ENCODE results near the gene TEPSIN.

Gene TEPSIN

DNA sequence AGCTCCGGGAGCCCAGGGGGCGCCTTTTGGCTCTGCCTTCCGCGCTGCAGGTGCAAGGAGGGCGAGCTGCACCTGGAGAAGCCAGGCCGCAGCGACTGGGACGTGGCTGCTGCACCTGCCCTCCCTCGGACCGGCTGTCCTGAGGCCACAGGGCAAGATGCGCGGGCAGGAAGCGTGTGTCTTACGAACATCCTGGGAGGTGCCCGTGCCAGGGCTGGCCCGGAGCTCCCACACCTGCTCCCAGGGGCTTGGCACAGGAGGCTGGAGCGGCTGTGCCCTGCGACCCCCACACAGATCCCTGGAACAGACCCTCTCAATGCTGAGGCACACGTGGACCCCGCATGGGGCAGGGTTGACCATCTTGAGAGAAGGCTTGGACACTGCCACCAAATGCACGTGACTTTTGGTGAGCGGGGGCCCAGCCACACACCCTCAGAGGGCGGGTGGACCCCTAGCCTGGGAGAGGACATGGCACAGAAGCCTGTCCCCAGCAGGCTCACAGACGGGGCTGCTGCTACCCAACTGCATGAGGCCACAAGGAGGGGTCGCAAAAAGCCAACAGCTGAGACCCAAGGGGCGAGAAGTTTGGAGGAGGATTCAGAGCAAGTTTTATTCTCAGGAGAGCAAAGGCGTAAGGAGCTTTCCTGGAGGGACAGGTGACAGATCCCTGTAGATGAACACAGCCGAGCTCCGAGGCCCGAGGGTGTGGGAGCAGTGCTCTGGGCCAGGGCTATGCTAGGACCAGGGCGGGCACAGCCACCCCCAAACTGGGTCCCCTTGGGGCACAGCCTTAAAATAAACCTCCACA is 11.6 kb upstream of the TEPSIN start:
- Mint-ChIP-seq H3K36me3 (peaks cover 41 to 43% of the 10 kb centered on the region in 2 donors), H3K27me3 (no peaks in the 10 kb centered on the region), H3K27ac (no peak overlapping the region), H3K4me3 (no peak overlapping the region), H3K9me3 (no peaks in the 10 kb centered on the region), H3K4me1 (peaks cover 13 to 19% of the 10 kb centered on the region in 2 donors)
- ATAC-seq (replicated peaks) (no peak), DNase-seq (no peak)

DNA sequence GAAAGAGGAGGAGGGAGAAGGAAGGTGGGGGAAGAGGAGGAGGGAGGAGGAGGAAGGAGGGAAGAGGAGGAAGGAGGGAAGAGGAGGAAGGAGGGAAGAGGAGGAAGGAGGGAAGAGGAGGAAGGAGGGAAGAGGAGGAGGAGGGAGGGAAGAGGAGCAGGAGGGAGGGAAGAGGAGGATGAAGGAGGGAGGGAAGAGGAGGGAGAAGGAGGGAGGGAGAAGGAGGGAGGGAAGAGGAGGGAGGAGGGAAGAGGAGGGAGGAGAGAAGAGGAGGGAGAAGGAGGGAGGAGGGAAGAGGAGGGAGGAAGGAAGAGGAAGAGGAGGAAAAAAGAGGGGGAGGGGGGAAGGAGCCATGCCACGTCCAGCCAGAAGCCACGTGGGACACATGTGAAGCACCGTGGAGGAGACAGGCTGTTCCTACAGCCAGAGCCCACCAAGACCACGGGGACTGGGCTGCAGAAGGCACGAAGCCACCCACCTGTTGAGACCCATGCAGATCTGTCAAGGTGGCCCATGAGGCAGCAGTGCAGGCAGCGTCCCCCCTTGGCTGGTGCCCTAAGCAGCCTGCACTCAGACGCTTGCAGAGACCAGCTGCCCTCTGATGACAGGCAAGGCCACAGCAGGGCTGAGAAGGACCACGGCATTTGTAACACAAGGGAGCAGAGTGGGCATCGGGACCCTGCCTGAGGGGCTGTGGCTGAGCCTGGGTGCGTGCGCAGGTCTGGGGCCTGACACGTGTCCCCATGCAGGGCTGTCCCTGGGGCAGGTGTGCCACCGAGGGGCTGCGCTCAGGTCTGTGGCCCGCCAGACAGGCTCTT is 10.6 kb upstream of the TEPSIN start:
- no peaks in the 10 kb centered on the region for H3K9me3 Mint-ChIP-seq
- H3K36me3 Mint-ChIP-seq, result peaks cover 43 to 51% of the 10 kb centered on the region in 2 donors
- ATAC-seq (replicated peaks) (no peak), DNase-seq (no peak)
- no peaks in the 10 kb centered on the region for H3K27me3 Mint-ChIP-seq
- H3K4me1 Mint-ChIP-seq, result peaks cover 19 to 27% of the 10 kb centered on the region in 2 donors
- no peak overlapping the region for H3K4me3 Mint-ChIP-seq
- H3K27ac Mint-ChIP-seq, result peak overlapping the region; percentile 42

DNA sequence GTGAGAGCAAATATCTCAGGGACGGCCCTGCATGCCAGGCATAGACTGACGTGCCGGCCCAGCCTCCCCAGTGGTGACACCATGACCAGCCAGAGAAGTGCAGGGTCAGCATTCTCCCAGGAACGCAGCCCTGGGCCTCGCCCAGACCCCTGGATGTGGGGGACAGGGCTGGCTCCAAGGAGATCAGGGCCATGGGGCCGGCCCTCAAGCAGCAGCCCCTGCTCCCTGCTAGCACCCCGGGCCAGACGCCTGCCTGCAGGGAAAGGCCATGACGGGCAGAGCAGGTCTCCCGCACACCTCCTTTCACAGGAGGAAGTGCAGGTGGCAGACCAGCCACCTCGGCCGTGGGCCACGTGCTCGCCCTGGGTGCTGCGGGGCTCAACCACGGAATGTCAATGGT is 9.8 kb upstream of the TEPSIN start:
- ATAC-seq (replicated peaks) (no peak), DNase-seq (no peak)
- H3K27me3 Mint-ChIP-seq, result no peaks in the 10 kb centered on the region
- no peak overlapping the region for H3K27ac Mint-ChIP-seq
- H3K4me1 Mint-ChIP-seq, result peaks cover 15 to 22% of the 10 kb centered on the region in 2 donors
- H3K36me3 Mint-ChIP-seq, result peaks cover 42 to 47% of the 10 kb centered on the region in 2 donors
- H3K9me3 Mint-ChIP-seq, result no peaks in the 10 kb centered on the region
- no peak overlapping the region for H3K4me3 Mint-ChIP-seq

DNA sequence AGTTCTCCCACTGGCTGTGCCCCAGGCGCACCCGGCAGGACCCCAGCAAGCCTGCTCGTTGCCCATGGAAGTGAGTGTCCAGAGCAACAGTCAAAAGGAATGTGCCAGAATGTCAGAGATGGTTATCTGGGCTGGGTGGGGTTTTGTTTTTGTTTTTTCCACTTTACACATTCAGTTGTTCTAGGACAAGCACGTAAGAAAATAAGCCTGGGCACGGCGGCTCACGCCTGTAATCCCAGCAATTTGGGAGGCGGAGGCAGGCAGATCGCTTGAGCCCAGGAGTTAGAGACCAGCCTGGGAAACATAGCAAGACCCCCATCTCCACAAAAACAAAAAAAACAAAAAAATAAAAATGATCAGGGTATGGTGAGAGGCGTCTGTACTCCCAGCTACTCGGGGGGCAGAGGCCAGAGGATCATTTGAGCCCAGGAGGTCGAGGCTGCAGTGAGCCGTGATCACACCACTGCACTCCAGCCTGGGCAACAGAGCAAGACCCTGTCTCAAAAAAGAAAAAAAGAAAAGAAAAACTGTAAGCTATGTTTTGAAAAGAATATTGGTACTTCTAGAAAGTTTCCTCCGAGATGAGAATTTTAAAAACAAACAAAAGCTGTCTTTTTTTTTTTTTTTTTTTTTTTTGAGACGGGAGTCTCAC is 8.6 kb upstream of the TEPSIN start:
- Mint-ChIP-seq H3K36me3 (peaks cover 34 to 38% of the 10 kb centered on the region in 2 donors), H3K9me3 (no peaks in the 10 kb centered on the region), H3K4me3 (peak overlapping the region in 1 of 2 donors; percentile 29), H3K27me3 (no peaks in the 10 kb centered on the region), H3K27ac (peak overlapping the region; percentile 79), H3K4me1 (peaks cover 9 to 13% of the 10 kb centered on the region in 2 donors)
- DNase-seq (no peak), ATAC-seq (replicated peaks) (no peak)

DNA sequence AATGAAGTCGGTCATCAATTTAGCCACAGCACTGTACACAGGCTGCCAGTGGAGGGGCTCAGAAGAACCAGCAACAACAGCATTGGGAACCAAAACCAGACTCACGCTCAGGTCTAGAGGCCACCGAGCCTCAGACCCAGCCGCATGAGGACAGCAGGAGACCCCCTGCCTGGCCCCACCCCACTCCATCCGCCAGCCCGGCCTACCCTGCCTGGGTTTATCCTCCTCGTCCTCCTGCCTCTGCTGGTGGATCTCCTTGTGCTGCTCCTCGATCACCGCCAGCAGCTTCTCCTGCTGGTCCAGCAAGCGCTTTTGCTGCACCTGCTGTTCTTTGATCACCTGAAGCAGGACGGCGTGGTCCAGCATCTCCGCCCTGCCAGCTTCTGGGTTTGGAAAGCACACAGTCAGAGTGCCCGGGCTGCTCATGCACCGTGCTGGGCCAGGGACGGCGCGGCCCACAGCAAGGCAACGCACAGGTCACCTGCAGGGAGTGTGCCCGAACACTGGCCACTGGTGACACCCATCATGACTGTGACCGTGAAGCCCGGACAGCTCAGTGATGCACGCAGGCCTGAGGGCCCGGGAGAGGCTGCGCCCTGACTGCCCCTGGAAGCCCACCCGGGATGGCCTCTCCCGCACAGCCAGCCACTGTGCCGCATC is 8.0 kb upstream of the TEPSIN start:
- no peak for ATAC-seq (replicated peaks)
- Mint-ChIP-seq H3K36me3 (peaks cover 30 to 39% of the 10 kb centered on the region in 2 donors), H3K4me1 (peaks cover 15% of the 10 kb centered on the region in 2 donors), H3K27ac (peak overlapping the region; percentile 79), H3K9me3 (no peaks in the 10 kb centered on the region), H3K27me3 (no peaks in the 10 kb centered on the region), H3K4me3 (peak overlapping the region in 1 of 2 donors; percentile 29)
- no peak for DNase-seq

DNA sequence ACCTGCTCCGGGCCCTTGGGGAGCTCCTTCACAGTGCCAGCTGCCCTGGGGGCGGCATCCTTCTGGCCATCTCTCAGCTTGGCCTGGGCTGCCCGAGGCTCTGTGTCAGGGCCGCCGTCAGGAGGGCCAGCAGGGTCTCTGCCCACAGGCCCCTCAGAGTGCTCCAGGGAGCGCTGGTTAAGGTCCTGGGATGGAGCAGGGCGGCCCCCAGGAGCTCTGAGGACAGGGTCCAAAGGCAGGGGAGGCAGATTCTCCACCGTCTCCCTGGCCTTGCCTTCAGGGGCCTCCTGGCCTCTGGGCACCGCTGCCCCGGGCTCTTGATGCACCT is 7.5 kb upstream of the TEPSIN start:
- H3K9me3 Mint-ChIP-seq, result no peaks in the 10 kb centered on the region
- ATAC-seq (replicated peaks), result no peak
- peaks cover 19 to 20% of the 10 kb centered on the region in 2 donors for H3K4me1 Mint-ChIP-seq
- H3K27me3 Mint-ChIP-seq, result no peaks in the 10 kb centered on the region
- peaks cover 35 to 41% of the 10 kb centered on the region in 2 donors for H3K36me3 Mint-ChIP-seq
- no peak overlapping the region for H3K4me3 Mint-ChIP-seq
- no peak for DNase-seq
- peak overlapping the region; percentile 31 for H3K27ac Mint-ChIP-seq

DNA sequence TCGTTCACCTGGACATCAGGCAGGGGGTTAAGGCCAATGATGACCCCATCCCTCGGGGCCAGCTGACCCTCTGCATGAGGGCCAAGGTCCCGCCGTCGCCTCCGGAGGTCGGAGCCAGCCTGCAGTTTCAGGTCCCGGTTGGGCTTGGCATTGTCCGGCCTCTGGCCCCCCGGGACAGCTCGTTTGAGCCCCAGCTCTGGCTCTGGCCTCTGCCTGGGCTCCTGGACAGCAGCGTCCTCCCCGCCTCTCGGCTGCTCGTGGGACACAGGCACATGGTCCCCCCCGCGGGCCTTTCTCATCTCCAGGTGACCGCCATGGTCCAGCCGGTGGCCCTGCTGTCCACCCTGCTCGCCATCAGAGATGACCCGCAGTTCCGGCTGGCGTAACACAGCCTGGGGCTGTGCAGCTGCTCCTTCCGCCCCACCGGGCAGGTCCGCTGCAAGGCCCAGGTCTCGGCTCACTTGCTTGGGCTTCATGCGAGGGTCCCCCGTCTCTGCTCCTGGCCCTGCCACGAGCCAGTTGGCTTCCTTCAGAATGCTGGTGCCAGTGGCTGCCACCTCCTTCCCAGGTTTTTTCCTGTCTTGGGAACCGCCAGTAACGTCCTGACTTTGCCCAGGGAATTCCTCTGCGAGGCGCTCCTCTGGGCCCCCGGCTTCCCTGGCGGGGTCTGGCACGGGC is 6.9 kb upstream of the TEPSIN start:
- ATAC-seq (replicated peaks) (no peak), DNase-seq (no peak)
- peaks cover 24 to 25% of the 10 kb centered on the region in 2 donors for H3K4me1 Mint-ChIP-seq
- H3K9me3 Mint-ChIP-seq, result no peaks in the 10 kb centered on the region
- peak overlapping the region; percentile 86 for H3K27ac Mint-ChIP-seq
- no peaks in the 10 kb centered on the region for H3K27me3 Mint-ChIP-seq
- H3K4me3 Mint-ChIP-seq, result no peak overlapping the region
- H3K36me3 Mint-ChIP-seq, result peaks cover 38 to 45% of the 10 kb centered on the region in 2 donors

DNA sequence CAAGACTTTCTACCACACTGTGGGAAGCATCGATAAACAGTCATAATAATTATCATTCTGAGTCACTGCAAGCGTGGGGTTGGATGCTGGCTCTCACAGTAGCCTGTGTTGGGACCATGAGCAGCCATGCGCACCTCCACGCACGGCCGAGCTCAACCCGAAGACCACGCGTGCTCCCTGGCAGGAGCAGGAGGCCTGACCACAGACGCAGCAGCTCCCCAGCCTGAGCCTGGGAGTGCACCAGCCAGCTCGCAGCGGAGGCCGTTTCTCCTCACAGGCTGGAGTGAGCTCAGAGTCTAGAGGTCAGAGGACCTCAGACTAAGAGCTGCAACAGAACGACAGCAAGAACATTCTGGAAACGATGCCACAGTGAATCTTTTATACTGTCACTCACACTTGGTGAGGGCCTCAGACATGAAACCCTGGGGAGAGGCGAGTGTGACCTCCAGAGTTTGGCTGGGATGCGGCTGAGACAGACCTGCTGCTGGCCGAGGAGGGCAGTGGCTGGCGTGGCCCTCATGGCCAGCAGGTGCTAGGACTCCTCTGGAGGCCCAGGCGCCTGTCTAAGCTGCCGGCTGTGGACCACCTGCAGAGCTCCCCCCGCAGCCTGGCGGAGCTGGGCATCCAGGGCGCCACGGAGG is 6.3 kb upstream of the TEPSIN start:
- peaks cover 24 to 31% of the 10 kb centered on the region in 2 donors for H3K4me1 Mint-ChIP-seq
- H3K4me3 Mint-ChIP-seq, result peak overlapping the region in 1 of 2 donors; percentile 21
- peaks cover 34 to 45% of the 10 kb centered on the region in 2 donors for H3K36me3 Mint-ChIP-seq
- ATAC-seq (replicated peaks), result peak; percentile 44 to 74
- no peak for DNase-seq
- H3K27ac Mint-ChIP-seq, result peak overlapping the region; percentile 86
- H3K27me3 Mint-ChIP-seq, result no peaks in the 10 kb centered on the region
- no peaks in the 10 kb centered on the region for H3K9me3 Mint-ChIP-seq

DNA sequence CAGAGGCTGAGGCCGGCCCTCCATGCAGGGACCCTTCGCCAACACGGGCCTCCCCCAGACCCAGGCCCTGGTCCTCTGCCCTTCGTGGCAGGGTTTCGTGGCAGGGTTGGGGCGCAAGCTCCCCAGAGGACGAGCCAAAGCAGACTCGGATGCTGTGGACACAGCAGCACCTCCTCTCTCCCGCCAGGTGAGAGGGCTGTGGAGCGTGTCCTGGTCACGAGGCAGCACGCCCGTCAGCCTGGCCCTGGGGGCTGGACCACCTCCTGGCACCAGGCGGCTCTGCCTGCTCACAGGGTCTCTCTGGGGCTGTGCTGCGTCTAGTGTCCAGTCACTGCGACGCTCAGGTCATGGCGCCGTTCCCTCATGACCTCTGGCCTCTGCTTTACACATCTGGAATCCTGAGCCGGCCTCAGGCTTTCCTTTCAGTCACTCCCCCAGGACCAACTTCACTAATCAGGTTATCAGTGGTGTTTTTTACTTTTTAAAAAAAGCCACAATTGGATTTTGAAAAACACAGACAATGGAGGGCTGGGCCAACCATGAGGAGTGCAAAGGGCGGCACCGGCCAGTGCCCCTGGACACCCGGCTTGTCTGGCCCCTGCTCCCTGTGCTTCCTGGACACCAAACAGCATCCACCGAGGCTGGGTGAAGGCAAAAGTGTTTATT is 5.6 kb upstream of the TEPSIN start:
- Mint-ChIP-seq H3K4me3 (peak overlapping the region in 1 of 2 donors; percentile 10), H3K9me3 (no peaks in the 10 kb centered on the region), H3K27me3 (no peaks in the 10 kb centered on the region), H3K4me1 (peaks cover 26 to 36% of the 10 kb centered on the region in 2 donors), H3K36me3 (peaks cover 30 to 43% of the 10 kb centered on the region in 2 donors), H3K27ac (peak overlapping the region; percentile 86)
- DNase-seq, result no peak
- ATAC-seq (replicated peaks), result no peak

DNA sequence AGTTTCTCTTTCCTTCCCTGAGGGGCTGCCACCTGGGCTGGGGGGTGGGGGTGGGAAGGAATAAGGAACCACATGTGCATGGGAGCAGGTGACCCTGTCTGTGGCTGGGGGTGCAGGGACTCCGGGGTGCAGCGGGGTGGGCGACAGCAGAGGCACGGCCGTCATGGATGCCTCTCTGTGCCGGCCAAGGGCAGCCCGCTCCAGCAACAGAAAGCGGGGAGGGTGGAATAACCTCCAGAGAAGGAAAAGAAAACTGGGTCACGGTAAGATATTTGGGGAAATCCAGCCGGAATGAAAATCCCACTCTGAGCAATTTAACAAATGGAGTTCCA is 4.4 kb upstream of the TEPSIN start:
- H3K4me3 Mint-ChIP-seq, result no peak overlapping the region
- H3K27ac Mint-ChIP-seq, result peak overlapping the region; percentile 22
- H3K4me1 Mint-ChIP-seq, result peaks cover 26 to 36% of the 10 kb centered on the region in 2 donors
- H3K9me3 Mint-ChIP-seq, result no peaks in the 10 kb centered on the region
- H3K36me3 Mint-ChIP-seq, result peaks cover 27 to 42% of the 10 kb centered on the region in 2 donors
- DNase-seq (no peak), ATAC-seq (replicated peaks) (no peak)
- H3K27me3 Mint-ChIP-seq, result no peaks in the 10 kb centered on the region

DNA sequence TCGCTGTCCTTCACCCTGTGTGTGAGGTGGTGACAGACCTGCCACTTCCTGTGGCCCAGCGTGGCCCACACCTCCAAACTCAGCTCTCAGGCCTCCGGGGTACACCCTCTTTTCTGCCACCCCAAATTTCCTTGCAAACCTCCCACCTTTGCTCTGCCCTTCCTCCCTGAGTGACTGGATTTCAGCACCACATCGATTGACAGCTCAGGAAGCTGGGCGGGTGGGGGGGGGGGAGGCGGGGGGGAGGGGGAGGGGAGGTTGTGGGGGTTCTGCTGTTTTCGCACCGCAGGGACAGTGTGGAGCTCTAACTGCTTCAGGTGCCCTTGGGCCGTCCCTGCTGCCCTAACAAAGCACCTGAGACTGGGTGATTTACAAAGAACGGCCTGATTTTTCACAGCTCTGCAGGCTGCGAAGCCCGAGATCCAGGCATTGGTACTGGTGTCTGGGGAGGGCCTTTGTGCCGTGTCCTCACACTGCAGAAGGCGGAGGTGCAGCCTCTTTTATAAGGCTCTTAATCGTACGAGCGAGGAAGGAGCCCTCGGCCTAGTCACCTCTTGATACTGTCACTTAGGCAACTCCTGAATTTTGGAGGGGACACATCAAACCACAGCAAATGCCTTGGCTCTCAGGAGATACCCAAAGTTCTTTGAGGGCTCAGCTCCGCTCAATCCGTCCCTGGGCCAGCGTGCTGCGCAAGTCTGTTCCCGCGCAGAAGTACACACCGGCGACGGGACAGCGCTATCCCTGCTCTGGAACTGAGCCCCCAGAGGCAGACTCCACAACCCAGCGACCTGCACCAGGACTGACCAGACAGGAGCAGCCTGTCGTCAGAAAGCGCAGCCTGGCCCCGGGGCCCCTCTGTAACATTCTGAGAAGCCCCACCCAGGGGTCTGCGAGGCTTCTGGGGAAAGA is 3.8 kb upstream of the TEPSIN start:
- no peak for ATAC-seq (replicated peaks)
- no peak for DNase-seq
- Mint-ChIP-seq H3K27me3 (no peaks in the 10 kb centered on the region), H3K36me3 (peaks cover 23 to 38% of the 10 kb centered on the region in 2 donors), H3K4me1 (peaks cover 26 to 41% of the 10 kb centered on the region in 2 donors), H3K27ac (peak overlapping the region; percentile 76), H3K9me3 (no peaks in the 10 kb centered on the region), H3K4me3 (peak overlapping the region in 1 of 2 donors; percentile 61)
